ENCODE data around the gene TMF1. TPM values are rescaled to one million over a fixed set of nuclear protein-coding genes. Genes with fewer than 3 reads are reported as not detected.

TMF1 gene
- total and polyA plus RNA-seq, 8 donors = 5.7 to 25.9 (median 16.0) TPM

- intact Hi-C loops (cut with DNase I) = no loop called here
Observed at GRCh38 chr3:69012800-69013252, 39.3 kb downstream of the TMF1 start.

DNA sequence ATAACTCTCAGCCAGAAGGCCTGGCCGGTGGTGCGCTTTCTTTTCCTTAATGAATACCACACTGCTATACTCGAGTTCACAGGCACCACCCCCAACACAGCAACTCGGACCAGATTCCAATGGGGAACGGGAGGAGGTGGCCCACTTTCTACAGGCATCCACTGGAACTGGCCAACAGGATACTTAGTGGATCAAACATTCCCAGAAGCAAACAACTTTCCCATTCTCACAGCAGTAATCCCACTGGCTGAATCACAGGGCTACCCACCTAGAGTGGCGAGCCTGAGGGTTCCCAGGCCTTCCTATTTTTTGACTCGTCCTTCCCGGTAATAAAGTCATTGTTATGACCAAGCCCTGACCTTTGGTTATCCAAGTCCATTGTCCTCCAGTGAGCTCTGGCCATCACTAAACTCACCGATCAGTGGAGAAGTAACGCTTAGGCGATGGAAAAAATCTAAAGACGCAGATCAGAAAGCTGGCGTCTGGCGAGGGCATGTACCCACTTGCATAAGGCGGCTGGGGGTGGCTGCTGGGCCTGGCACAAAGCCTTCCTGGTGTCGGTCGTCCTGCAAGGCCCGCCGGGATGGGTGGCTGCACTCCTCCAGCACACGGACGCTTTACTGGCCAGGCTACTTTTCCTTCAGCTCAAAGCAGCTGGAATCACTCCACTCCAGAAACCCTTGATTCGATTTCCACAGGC, 39.9 kb downstream of the TMF1 start:
- peaks cover 0 to 6% (median 5%) of the 10 kb centered on the region in 3 donors for H3K4me1 ChIP-seq
- intact Hi-C loops (cut with DNase I) = no loop called here
- no peak for FAIRE-seq
- H3K36me3 ChIP-seq = peaks cover 0 to 11% (median 0%) of the 10 kb centered on the region in 3 donors
- H3K27ac ChIP-seq = peak overlapping the region; percentile 97 to 98 (median 98)
- 35 to 42% methylated on average over 22 of the region's 22 CpGs for WGBS, 2 donors
- H3K9me3 ChIP-seq = no peaks in the 10 kb centered on the region
- peak overlapping the region; percentile 63 to 91 (median 77) for H3K4me3 ChIP-seq
- H3K27me3 ChIP-seq = no peaks in the 10 kb centered on the region
- peak; percentile 25 to 82 (median 56) for DNase-seq
- ATAC-seq = peak; percentile 18 to 33 (median 27)
- TF ChIP-seq, protein P1, sequence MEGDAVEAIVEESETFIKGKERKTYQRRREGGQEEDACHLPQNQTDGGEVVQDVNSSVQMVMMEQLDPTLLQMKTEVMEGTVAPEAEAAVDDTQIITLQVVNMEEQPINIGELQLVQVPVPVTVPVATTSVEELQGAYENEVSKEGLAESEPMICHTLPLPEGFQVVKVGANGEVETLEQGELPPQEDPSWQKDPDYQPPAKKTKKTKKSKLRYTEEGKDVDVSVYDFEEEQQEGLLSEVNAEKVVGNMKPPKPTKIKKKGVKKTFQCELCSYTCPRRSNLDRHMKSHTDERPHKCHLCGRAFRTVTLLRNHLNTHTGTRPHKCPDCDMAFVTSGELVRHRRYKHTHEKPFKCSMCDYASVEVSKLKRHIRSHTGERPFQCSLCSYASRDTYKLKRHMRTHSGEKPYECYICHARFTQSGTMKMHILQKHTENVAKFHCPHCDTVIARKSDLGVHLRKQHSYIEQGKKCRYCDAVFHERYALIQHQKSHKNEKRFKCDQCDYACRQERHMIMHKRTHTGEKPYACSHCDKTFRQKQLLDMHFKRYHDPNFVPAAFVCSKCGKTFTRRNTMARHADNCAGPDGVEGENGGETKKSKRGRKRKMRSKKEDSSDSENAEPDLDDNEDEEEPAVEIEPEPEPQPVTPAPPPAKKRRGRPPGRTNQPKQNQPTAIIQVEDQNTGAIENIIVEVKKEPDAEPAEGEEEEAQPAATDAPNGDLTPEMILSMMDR (IDR thresholded peaks at IDR 0.05) = no peak

More at GRCh38 chr3:69012800-69013252, 39.3 kb downstream of the TMF1 start:
- ATAC-seq (peak; percentile 44 to 66 (median 54)), DNase-seq (peak in 5 of 6 donors; percentile 43 to 86 (median 57)), FAIRE-seq (no peak)
- TF ChIP-seq, protein P1 (IDR thresholded peaks at IDR 0.05) = no peak
- H3K27me3 ChIP-seq = no peaks in the 10 kb centered on the region
- peak overlapping the region; percentile 63 to 91 (median 77) for H3K4me3 ChIP-seq
- WGBS, 2 donors = 1% methylated on average over 34 to 36 of the region's 36 CpGs
- H3K4me1 ChIP-seq = peaks cover 0 to 6% (median 5%) of the 10 kb centered on the region in 3 donors
- peaks cover 0 to 7% (median 0%) of the 10 kb centered on the region in 3 donors for H3K36me3 ChIP-seq
- peak overlapping the region; percentile 97 to 98 (median 98) for H3K27ac ChIP-seq
- no peaks in the 10 kb centered on the region for H3K9me3 ChIP-seq

DNA sequence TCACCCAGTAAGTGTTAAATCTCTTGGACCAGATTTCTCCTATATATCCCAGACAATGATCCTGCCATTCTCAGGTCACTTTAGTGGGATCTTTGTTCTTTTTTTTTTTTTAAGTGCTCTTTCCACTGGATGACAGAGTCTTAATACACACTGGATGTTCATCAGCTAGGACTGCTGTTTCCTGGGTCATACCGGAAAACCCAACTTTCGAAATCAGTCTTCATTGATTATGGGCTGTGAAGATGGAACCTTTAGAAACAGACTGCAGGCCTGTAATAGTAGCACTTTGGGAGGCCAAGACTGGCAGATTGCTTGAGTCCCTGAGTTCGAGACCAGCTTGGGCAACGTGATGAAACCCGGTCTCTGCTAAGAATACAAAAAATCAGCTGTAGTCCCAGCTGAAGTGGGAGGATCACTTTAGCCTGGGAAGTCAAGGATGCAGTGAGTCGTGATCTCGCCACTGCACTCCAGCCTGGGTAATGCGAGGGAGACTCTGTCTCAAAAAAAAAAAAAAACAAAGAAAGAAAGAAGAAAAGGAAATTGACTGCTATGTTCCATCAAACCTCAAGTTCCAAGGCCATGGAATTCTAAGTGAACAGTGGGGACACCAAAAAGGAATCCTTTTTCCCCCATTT, 40.9 kb downstream of the TMF1 start:
- H3K36me3 ChIP-seq = peaks cover 0 to 11% (median 0%) of the 10 kb centered on the region in 3 donors
- H3K9me3 ChIP-seq = no peaks in the 10 kb centered on the region
- no peak for DNase-seq
- ATAC-seq = no peak
- no peak for FAIRE-seq
- WGBS, 2 donors = 96 to 97% methylated on average over 8 of the region's 8 CpGs
- no peak overlapping the region for H3K4me3 ChIP-seq
- no peak overlapping the region for H3K27ac ChIP-seq
- H3K27me3 ChIP-seq = no peaks in the 10 kb centered on the region
- peaks cover 0 to 6% (median 5%) of the 10 kb centered on the region in 3 donors for H3K4me1 ChIP-seq
- TF ChIP-seq, protein P1 (IDR thresholded peaks at IDR 0.05) = no peak
- intact Hi-C loops (cut with DNase I) = no loop called here

GRCh38 chr3:69009559-69010410, 42.3 kb downstream of the TMF1 start:
- FAIRE-seq = no peak

More at GRCh38 chr3:69009559-69010410, 42.3 kb downstream of the TMF1 start:
- 83 to 87% methylated on average over 3 of the region's 3 CpGs for WGBS, 2 donors
- peaks cover 0 to 6% (median 5%) of the 10 kb centered on the region in 3 donors for H3K4me1 ChIP-seq
- no peaks in the 10 kb centered on the region for H3K9me3 ChIP-seq
- intact Hi-C loops (cut with DNase I) = no loop called here
- no peak overlapping the region for H3K4me3 ChIP-seq
- TF ChIP-seq, protein P1 (IDR thresholded peaks at IDR 0.05) = no peak
- H3K27ac ChIP-seq = no peak overlapping the region
- DNase-seq (no peak), ATAC-seq (no peak)
- H3K27me3 ChIP-seq = no peaks in the 10 kb centered on the region
- peaks cover 0 to 18% (median 0%) of the 10 kb centered on the region in 3 donors for H3K36me3 ChIP-seq
